OCI-LY1 (cell line): ENCODE measurements around the gene ZNRD2.

Experiments used
- H2AFZ ChIP-seq: fragments of 200-600 bp; sonication (generic), shearing (Covaris generic); 2 replicates; pipeline ENCODE4 v1.6.0; 2014; ENCODE audit warnings: antibody characterized with exemption, mild to moderate bottlenecking, low read length
- H3F3A ChIP-seq: fragments of 200-600 bp; sonication (generic), shearing (Covaris generic); 2 replicates; pipeline ENCODE4 v1.6.0; 2014; ENCODE audit warnings: mild to moderate bottlenecking, antibody characterized with exemption, low read length, moderate library complexity; ENCODE audit not compliant: insufficient read depth
- H3K27ac ChIP-seq: fragments of 200-600 bp; sonication (generic); 2 replicates; pipeline ENCODE4 v1.5.1; 2014; ENCODE audit warnings: low read length, mixed run types, mild to moderate bottlenecking, low read depth; ENCODE audit not compliant: poor library complexity, severe bottlenecking
- H3K27me3 ChIP-seq: fragments of 200-600 bp; sonication (generic); 2 replicates; pipeline ENCODE4 v1.6.0; 2014; ENCODE audit warnings: antibody characterized with exemption, mild to moderate bottlenecking, low read length, moderate library complexity; ENCODE audit not compliant: insufficient read depth
- H3K36me3 ChIP-seq: fragments of 200-600 bp; sonication (generic); 2 replicates; pipeline ENCODE4 v1.6.1; 2014; ENCODE audit warnings: mild to moderate bottlenecking, antibody characterized with exemption, low read length, moderate library complexity, mixed read lengths; ENCODE audit not compliant: insufficient read depth
- H3K4me1 ChIP-seq: fragments of 200-600 bp; sonication (generic); 2 replicates; pipeline ENCODE4 v1.5.1; 2014; ENCODE audit warnings: mild to moderate bottlenecking, low read length, moderate library complexity; ENCODE audit not compliant: insufficient read depth, severe bottlenecking
- H3K4me2 ChIP-seq: fragments of 200-600 bp; sonication (generic), shearing (Covaris generic); 2 replicates; pipeline ENCODE4 v1.6.1; 2014; ENCODE audit warnings: low read length
- H3K4me3 ChIP-seq: fragments of 200-600 bp; sonication (generic); 2 replicates; pipeline ENCODE4 v1.5.1; 2014; ENCODE audit warnings: low read length, low read depth, mild to moderate bottlenecking, mixed read lengths; ENCODE audit not compliant: poor library complexity, severe bottlenecking
- H3K79me2 ChIP-seq: fragments of 200-600 bp; shearing (Covaris generic); 2 replicates; pipeline ENCODE4 v1.6.1; 2016; ENCODE audit warnings: mixed run types, low read length, mixed read lengths; ENCODE audit not compliant: insufficient read depth
- H3K9ac ChIP-seq: fragments of 200-600 bp; sonication (generic), shearing (Covaris generic); 2 replicates; pipeline ENCODE4 v1.6.1; 2014; ENCODE audit warnings: mild to moderate bottlenecking, low read length, mixed read lengths
- H3K9me2 ChIP-seq: fragments of 200-600 bp; sonication (generic), shearing (Covaris generic); 2 replicates; pipeline ENCODE4 v1.6.1; 2014; ENCODE audit warnings: low read depth, mild to moderate bottlenecking, low read length, mixed read lengths
- H3K9me3 ChIP-seq: fragments of 200-600 bp; shearing (Covaris generic); 2 replicates; pipeline ENCODE4 v1.6.1; 2014; ENCODE audit warnings: low read length, mixed read lengths
- H4K20me1 ChIP-seq: fragments of 200-600 bp; sonication (generic), shearing (Covaris generic); 2 replicates; pipeline ENCODE4 v1.6.0; 2016; ENCODE audit warnings: mild to moderate bottlenecking, low read length; ENCODE audit not compliant: insufficient read depth
- EZH2 ChIP-seq: fragments of 200-600 bp; sonication (generic), shearing (Covaris generic); IDR thresholded peaks from 2 replicates; pipeline ENCODE4 v1.8.0; 2017; ENCODE audit warnings: borderline replicate concordance, mixed run types, mild to moderate bottlenecking, antibody characterized with exemption, low read length, moderate library complexity, mixed read lengths
- TF ChIP-seq, protein P1 (sequence below): fragments of 200-600 bp; sonication (generic), shearing (Covaris generic); IDR thresholded peaks from 2 replicates; pipeline ENCODE4 v1.5.1; 2017; ENCODE audit warnings: mild to moderate bottlenecking, antibody characterized with exemption, low read length, moderate library complexity, mixed read lengths

ZNRD2 gene

DNA sequence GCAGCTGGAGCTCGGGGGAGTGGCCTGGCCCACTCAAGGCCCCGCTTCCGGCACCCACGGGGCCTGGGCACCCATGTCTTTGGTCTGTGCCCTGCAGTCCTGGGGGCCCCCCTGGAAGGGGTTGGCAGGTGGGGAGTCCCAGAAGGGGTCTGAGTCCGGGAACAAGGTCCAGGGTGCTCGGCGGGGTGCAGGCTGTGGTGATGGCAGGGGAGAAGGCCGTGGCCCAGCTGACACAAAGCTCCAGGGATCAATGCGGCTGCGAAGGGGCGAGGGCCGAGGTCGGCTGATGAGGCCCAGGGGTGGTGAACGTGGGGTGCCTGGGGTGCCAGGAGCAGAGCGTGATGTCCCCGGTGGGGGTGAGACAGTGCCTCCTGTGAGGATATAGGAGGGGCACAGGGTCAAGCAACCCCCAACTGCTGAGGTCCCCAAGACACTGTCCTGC lies 28.0 kb downstream of the ZNRD2 start:
- Histone ChIP-seq H4K20me1 (no peaks in the 10 kb centered on the region), H3K9me2 (no peaks in the 10 kb centered on the region)

DNA sequence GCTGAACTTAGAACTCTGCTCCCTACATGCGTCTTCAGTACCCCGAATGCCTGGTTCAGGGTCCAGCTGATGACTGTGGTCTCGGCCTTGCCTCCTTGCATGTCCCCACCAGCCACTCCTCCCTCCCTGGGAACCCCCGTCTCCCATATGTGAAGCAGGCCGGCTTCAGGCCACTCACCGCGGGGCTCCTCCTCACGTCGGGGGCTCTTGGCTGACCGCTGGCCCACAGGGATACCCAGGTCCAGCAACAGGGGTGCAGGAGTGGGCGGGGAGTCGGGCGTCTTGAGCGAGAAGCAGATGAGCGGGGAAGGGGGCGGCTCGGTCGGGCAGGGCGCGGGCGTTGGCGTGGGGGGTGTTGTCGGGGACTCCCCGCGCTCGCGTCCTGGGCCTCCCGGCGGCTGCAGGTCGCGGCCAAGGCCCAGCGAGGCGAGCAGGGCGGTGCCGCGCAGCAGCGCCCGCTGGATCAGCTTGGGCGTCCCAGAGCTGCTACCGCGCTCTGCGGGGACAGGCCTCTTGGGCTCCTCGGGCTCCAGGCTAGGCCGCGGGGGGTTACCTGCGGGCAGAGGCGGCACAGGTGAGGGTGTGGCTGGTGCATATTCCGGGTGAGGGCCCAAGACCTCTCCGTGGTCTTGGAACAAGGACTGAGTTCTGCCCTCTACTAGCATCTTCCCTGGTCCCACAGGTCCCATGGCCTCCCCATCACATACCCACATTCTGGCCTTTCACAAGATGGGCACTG lies 29.1 kb downstream of the ZNRD2 start:
- Histone ChIP-seq H3K27ac (no peak overlapping the region), H3K9me2 (no peaks in the 10 kb centered on the region), H3K4me2 (no peak overlapping the region), H3K36me3 (peaks cover 32% of the 10 kb centered on the region), H3K27me3 (no peaks in the 10 kb centered on the region), H3F3A (no peaks in the 10 kb centered on the region), H3K79me2 (no peaks in the 10 kb centered on the region), H2AFZ (no peak overlapping the region), H3K9ac (no peak overlapping the region), H3K9me3 (no peaks in the 10 kb centered on the region), H3K4me3 (no peak overlapping the region), H4K20me1 (no peaks in the 10 kb centered on the region), H3K4me1 (no peaks in the 10 kb centered on the region)
- TF ChIP-seq EZH2, result no peak
- TF ChIP-seq, protein P1, sequence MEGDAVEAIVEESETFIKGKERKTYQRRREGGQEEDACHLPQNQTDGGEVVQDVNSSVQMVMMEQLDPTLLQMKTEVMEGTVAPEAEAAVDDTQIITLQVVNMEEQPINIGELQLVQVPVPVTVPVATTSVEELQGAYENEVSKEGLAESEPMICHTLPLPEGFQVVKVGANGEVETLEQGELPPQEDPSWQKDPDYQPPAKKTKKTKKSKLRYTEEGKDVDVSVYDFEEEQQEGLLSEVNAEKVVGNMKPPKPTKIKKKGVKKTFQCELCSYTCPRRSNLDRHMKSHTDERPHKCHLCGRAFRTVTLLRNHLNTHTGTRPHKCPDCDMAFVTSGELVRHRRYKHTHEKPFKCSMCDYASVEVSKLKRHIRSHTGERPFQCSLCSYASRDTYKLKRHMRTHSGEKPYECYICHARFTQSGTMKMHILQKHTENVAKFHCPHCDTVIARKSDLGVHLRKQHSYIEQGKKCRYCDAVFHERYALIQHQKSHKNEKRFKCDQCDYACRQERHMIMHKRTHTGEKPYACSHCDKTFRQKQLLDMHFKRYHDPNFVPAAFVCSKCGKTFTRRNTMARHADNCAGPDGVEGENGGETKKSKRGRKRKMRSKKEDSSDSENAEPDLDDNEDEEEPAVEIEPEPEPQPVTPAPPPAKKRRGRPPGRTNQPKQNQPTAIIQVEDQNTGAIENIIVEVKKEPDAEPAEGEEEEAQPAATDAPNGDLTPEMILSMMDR, result no peak

More for the DNA sequence above, 28.0 kb downstream of the ZNRD2 start:
- TF ChIP-seq EZH2, result no peak
- TF ChIP-seq, protein P1, result no peak
- Histone ChIP-seq H2AFZ (no peak overlapping the region), H3K9ac (no peak overlapping the region), H3K4me3 (no peak overlapping the region), H3K27ac (no peak overlapping the region), H3K4me2 (no peak overlapping the region), H3F3A (no peaks in the 10 kb centered on the region), H3K4me1 (no peaks in the 10 kb centered on the region), H3K79me2 (no peaks in the 10 kb centered on the region), H3K36me3 (peaks cover 24% of the 10 kb centered on the region), H3K9me3 (no peaks in the 10 kb centered on the region), H3K27me3 (no peaks in the 10 kb centered on the region)

DNA sequence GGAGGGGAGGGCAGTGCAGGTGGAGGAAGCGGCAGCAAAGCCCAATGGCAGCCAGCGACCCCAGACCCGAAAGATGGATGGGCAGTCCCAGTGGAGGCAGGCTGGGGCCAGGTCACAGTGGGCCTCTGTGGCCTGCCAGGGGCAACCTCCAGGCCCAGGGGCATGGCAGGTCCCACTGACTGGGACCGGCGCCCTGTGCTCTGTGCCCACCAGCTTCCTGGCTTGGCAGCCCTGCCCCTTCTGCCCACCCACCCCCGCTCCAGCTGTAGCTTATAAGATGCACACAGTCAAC lies 29.6 kb downstream of the ZNRD2 start:
- Histone ChIP-seq H3K4me1 (no peaks in the 10 kb centered on the region), H3K9me3 (no peaks in the 10 kb centered on the region), H2AFZ (no peak overlapping the region), H3K9ac (no peak overlapping the region), H3K4me3 (no peak overlapping the region), H4K20me1 (no peaks in the 10 kb centered on the region), H3K79me2 (no peaks in the 10 kb centered on the region), H3K4me2 (no peak overlapping the region), H3K27ac (no peak overlapping the region), H3K36me3 (peaks cover 37% of the 10 kb centered on the region), H3K9me2 (no peaks in the 10 kb centered on the region), H3F3A (no peaks in the 10 kb centered on the region), H3K27me3 (no peaks in the 10 kb centered on the region)
- TF ChIP-seq, protein P1, result no peak
- no peak for TF ChIP-seq EZH2
